Heart left ventricle (tissue), 16 donors: ENCODE results near the gene SERPINE1. TPM values are rescaled to one million over a fixed set of nuclear protein-coding genes. Genes with fewer than 3 reads are reported as not detected.

ENCODE experiments used
- ATAC-seq, 4 donors: fragments of 200-7000 bp; cut with Tn5 transposase; one replicate each; pipeline ENCODE4 v1.9.1; 2020 to 2022; ENCODE audit warnings: moderate library complexity in 4 of 4, mild to moderate bottlenecking in 3 of 4, moderate number of reproducible peaks in 1 of 4
- DNase-seq, 5 donors: peaks; one replicate each; pipeline ENCODE4 v3.0.0-alpha.2; 2020
- H3K27ac ChIP-seq, 12 donors: fragments of 200-600 bp; sonication (generic) in 4 of 12; one replicate each; pipeline versions ENCODE4 v1.5.0 to v1.8.0; 2016 to 2022; ENCODE audit warnings: mild to moderate bottlenecking in 2 of 12
- H3K27me3 ChIP-seq, 9 donors: fragments of 200-600 bp; sonication (generic) in 2 of 9; one replicate each; pipeline versions ENCODE4 v1.5.1 to v1.8.0; 2016 to 2022; ENCODE audit warnings: mild to moderate bottlenecking in 3 of 9
- H3K36me3 ChIP-seq, 9 donors: fragments of 200-600 bp; sonication (generic) in 2 of 9; one replicate each; pipeline versions ENCODE4 v1.5.0 to v1.8.0; 2018 to 2022; ENCODE audit warnings: mild to moderate bottlenecking in 2 of 9
- H3K4me1 ChIP-seq, 12 donors: fragments of 200-600 bp; sonication (generic) in 4 of 12; one replicate each; pipeline versions ENCODE4 v1.5.0 to v1.8.0; 2016 to 2022; ENCODE audit warnings: mild to moderate bottlenecking in 3 of 12
- H3K4me3 ChIP-seq, 12 donors: fragments of 200-600 bp; sonication (generic) in 4 of 12; one replicate each; pipeline versions ENCODE4 v1.5.0 to v1.8.0; 2017 to 2022; ENCODE audit warnings: mild to moderate bottlenecking in 9 of 12, moderate library complexity in 4 of 12
- H3K9me3 ChIP-seq, 12 donors: fragments of 200-600 bp; sonication (generic) in 4 of 12; one replicate each; pipeline versions ENCODE4 v1.5.0 to v1.8.0; 2016 to 2022; ENCODE audit warnings: mild to moderate bottlenecking in 1 of 12
- CTCF ChIP-seq, 12 donors: fragments of 200-600 bp; sonication (generic) in 4 of 12; IDR thresholded peaks; one replicate each; pipeline versions ENCODE4 v1.5.0 to v1.8.0; 2018 to 2022; ENCODE audit warnings: antibody characterized with exemption in 12 of 12, mild to moderate bottlenecking in 5 of 12
- POLR2A ChIP-seq, 2 donors: fragments of 450-650 bp; IDR thresholded peaks; one replicate each; pipeline ENCODE4 v1.6.1; 2017; ENCODE audit warnings: antibody characterized with exemption in 2 of 2, mild to moderate bottlenecking in 2 of 2, moderate library complexity in 2 of 2
- WGBS, 4 donors: extraction: QIAGEN DNeasy Blood & Tissue Kit in 2 of 4; methylation state at CpG; one replicate each; pipeline versions ENCODE4 v1.1.5 to v1.1.7; 2013 to 2018; 5-methylcytosine and 5-hydroxymethylcytosine counted together
- intact Hi-C, 10 donors: fragments of 100-400 bp; cut with DNase I; formaldehyde crosslinking; loops; one replicate each; pipeline versions ENCODE4 v1.11.1 to v1.14.2; 2022
- polyA plus RNA-seq, 2 donors: library from polyadenylated mRNA; stranded (reverse); fragments of 200-250 nt; gene quantifications; one replicate each; pipeline ENCODE4 v1.2.3, GENCODE V29; 2013
- total RNA-seq, 9 donors: library from RNA; depleted of rRNA in 2 of 9; stranded (reverse); fragments of >200 nt in 2 of 9; fragmentation: NEBNext Ultra II Directional in 3 of 9; extraction: Animal tissue kit (Norgen Biotek cat#: 25700) in 3 of 9; gene quantifications; one replicate each; pipeline versions ENCODE4 v1.1.0 to v1.2.4, GENCODE V29; 2016 to 2023
- donor health status: ischemic (EF 13 %, LVEDD 7.1; RV severe dilation, severe dysfunction).
- donor health status: healthy with polysubstance abuse.
- donor health status: DM: no; HTN: yes; CAD: no.
- donor health status: DM: no; HTN: no; CAD: no.
- donor health status: ischemic (EF 25% LVEDD 6.9; RV normal size, moderate dysfunction).
- donor health status: ischemic (EF 25% LVEDD 5.7; RV mildly dilated, moderate dysfunction).
- donor health status: healthy.
- donor health status: DM: yes; HTN: yes; CAD: no.
- donor health status: ischemic (EF 35%, LVEDD 5.7; RV mildly dilated, moderate dysfunction).
- donor health status: nonischemic (EF 11% LVEDD 7.7; RV severe dilation, severe dysfunction).
- donor health status: DM: yes; HTN: yes; CAD: no.
- donor health status: PGD.
- donor health status: ischemic (EF 29% LVEDD 5.4; RV normal size, mild dysfunction).
- donor health status: nonischemic (EF 23%, LVEDD 6.1; RV moderate dilation, normal function).

The SERPINE1 gene
- total and polyA plus RNA-seq, 11 donors: 1.3 to 595 (median 13.9) TPM

DNA sequence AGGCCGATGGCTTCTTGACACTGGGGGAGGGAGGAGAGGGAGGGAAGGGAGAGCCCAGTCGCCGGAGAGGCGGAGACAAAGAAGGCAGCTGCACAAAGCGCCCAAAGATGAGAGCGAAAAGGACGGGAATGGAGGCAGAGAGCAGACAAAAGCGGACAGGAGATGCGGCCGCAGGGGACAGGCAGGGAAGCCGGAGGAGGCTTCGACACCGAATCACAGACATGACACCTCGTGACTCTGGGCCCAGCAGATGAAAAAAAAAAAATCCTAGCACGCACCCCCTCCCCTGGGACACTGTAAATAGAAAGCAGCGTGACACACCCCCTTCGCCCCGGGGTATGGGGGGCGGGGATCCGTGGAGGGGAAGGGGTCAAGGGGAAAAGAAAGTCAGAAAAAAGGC is 52.2 kb downstream of the SERPINE1 start:
- Histone ChIP-seq H3K9me3 (no peaks in the 10 kb centered on the region), H3K4me1 (peaks cover 0 to 18% (median 3%) of the 10 kb centered on the region in 12 donors), H3K27ac (no peak overlapping the region), H3K27me3 (peaks cover 36 to 97% (median 74%) of the 10 kb centered on the region in 9 donors), H3K36me3 (no peaks in the 10 kb centered on the region), H3K4me3 (peak overlapping the region in 1 of 12 donors; percentile 10)
- TF ChIP-seq POLR2A (IDR thresholded peaks at IDR 0.05): no peak
- no peak for TF ChIP-seq CTCF (IDR thresholded peaks at IDR 0.05)
- DNase-seq (no peak), ATAC-seq (no peak)
- intact Hi-C loops: no loop called here
- 1 to 2% (median 1%) methylated on average over 20 of the region's 20 CpGs for WGBS, 4 donors

DNA sequence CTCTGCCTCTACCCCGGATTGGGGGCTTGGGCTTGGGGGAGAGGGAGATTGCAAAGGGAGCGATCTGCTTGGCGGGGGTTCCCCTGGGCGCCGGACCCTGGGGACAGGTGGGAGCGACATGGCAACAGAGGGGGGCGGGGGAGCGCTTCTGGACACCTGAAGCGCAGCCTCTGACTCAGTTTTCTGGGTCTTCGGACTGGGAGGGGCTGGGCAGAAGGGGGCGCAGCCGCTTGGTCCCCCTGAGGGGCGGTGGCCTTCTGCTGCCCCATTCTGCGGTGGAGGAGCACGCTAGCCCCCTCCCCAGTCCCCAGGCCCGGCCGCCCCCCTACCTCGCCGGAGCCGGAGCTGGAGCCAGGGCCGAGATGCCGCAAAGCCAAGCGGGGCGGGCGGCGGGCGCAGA is 52.8 kb downstream of the SERPINE1 start:
- DNase-seq: no peak
- intact Hi-C loops: no loop called here
- Histone ChIP-seq H3K4me1 (peaks cover 0 to 16% (median 0%) of the 10 kb centered on the region in 12 donors), H3K4me3 (no peak overlapping the region), H3K36me3 (no peaks in the 10 kb centered on the region), H3K27me3 (peaks cover 30 to 97% (median 68%) of the 10 kb centered on the region in 9 donors), H3K9me3 (no peaks in the 10 kb centered on the region), H3K27ac (no peak overlapping the region)
- TF ChIP-seq CTCF (IDR thresholded peaks at IDR 0.05) (no peak), POLR2A (IDR thresholded peaks at IDR 0.05) (no peak)
- no peak for ATAC-seq
- 0 to 2% (median 1%) methylated on average over 2 to 27 of the region's 27 CpGs for WGBS, 4 donors

DNA sequence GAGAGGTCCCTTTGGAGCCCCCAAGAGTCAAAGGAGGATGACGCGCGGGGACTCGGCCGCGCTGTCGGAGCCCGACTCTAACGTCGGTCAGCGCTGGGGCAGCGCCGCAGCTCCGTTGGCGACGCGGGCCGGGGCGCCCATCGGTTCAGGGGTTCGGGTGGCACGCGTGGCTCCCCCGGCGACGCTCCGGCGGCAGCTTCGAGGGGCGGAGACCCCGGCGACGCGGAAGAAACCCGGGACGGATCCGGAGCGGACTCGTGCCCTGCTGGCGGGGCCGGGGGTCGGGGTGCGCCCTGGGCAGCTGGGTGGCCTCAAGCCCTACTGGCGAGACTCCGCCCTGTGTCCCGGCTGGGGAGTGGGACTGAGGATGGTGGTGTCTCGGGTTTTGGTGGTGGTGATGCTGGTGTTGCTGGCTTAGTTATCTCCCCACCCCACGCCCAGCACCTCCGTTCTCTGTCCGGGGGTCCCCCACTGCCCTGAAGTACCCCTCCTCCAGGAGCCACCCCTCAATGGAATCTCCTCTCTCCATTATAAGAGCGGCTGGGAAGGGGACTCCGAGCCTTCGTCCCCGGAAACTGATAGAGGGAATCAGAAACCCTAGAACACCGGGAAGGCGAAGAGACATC is 53.3 kb downstream of the SERPINE1 start, which contains the start of gene NAT16:
Gene NAT16 (minus strand): TSS at position 164 of the 626 bp plus-strand sequence. CDS start 5,486 bp downstream, outside the sequence.
- DNase-seq (no peak), ATAC-seq (no peak)
- peak within 1 kb of the TSS in 1 of 12 donors; percentile 10 for H3K4me3 ChIP-seq
- no peaks in the 10 kb centered on the region for H3K36me3 ChIP-seq
- no peak within 1 kb of the TSS for H3K27ac ChIP-seq
- intact Hi-C loops: no loop called here
- TF ChIP-seq POLR2A (IDR thresholded peaks at IDR 0.05): no peak
- TF ChIP-seq CTCF (IDR thresholded peaks at IDR 0.05): no peak
- no peaks in the 10 kb centered on the region for H3K9me3 ChIP-seq
- peaks cover 0 to 16% (median 0%) of the 10 kb centered on the region in 12 donors for H3K4me1 ChIP-seq
- 3 to 12% (median 5%) methylated on average over 12 to 56 of the region's 56 CpGs for WGBS, 4 donors
- peaks cover 27 to 92% (median 65%) of the 10 kb centered on the region in 9 donors for H3K27me3 ChIP-seq

- no peak for ATAC-seq
- Histone ChIP-seq H3K4me1 (peaks cover 0 to under 1% (median 0%) of the 10 kb centered on the region in 12 donors), H3K36me3 (no peaks in the 10 kb centered on the region), H3K27me3 (peaks cover under 1 to 52% (median 14%) of the 10 kb centered on the region in 9 donors), H3K27ac (no peak overlapping the region), H3K9me3 (no peaks in the 10 kb centered on the region), H3K4me3 (no peak overlapping the region)
- TF ChIP-seq CTCF (IDR thresholded peaks at IDR 0.05) (no peak), POLR2A (IDR thresholded peaks at IDR 0.05) (no peak)
- 50 to 61% (median 56%) methylated on average over 5 of the region's 5 CpGs for WGBS, 4 donors
- DNase-seq: no peak
- intact Hi-C loops: no loop called here
Observed at GRCh38 chr7:101185258-101185839, 58.4 kb downstream of the SERPINE1 start.
